TTC549 (cell line): ENCODE data around the gene PDE4B.
"Not testable (repeated sequence)": the region's sequence is repeated elsewhere in the genome, so short reads cannot be mapped to it uniquely, and the experiment has no call there.

Source experiments
- FAIRE-seq: peaks from 2 replicates; lab custom pipeline; 2012; peaks lifted over from hg19 to GRCh38; lab: Jason Lieb, UNC

The PDE4B gene

DNA sequence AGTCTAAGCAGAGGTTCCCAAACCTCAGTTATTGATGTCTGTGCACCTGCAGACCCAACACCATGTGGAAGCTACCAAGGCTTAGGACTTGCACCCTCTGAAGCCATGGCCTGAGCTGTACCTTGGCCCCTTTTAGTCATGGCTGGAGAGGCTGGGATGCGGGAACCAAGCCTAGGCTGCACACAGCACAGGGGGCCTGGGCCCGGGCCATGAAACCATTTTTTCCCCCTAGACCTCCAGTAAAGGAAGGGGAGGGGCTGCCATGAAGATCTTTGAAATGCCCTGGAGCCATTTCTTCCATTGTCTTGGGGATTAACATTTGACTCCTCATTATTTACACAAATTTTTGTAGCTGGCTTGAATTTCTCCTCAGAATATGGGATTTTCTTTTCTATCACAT lies 265.9 kb downstream of the PDE4B start:
- no peak for FAIRE-seq

DNA sequence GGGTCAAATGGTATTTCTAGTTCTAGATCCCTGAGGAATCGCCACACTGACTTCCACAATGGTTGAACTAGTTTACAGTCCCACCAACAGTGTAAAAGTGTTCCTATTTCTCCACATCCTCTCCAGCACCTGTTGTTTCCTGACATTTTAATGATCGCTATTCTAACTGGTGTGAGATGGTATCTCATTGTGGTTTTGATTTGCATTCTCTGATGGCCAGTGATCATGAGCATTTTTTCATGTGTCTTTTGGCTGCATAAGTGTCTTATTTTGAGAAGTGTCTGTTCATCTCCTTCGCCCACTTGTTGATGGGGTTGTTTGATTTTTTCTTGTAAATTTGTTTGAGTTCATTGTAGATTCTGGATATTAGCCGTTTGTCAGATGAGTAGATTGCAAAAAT lies 274.5 kb downstream of the PDE4B start:
- not testable (repeated sequence) for FAIRE-seq

DNA sequence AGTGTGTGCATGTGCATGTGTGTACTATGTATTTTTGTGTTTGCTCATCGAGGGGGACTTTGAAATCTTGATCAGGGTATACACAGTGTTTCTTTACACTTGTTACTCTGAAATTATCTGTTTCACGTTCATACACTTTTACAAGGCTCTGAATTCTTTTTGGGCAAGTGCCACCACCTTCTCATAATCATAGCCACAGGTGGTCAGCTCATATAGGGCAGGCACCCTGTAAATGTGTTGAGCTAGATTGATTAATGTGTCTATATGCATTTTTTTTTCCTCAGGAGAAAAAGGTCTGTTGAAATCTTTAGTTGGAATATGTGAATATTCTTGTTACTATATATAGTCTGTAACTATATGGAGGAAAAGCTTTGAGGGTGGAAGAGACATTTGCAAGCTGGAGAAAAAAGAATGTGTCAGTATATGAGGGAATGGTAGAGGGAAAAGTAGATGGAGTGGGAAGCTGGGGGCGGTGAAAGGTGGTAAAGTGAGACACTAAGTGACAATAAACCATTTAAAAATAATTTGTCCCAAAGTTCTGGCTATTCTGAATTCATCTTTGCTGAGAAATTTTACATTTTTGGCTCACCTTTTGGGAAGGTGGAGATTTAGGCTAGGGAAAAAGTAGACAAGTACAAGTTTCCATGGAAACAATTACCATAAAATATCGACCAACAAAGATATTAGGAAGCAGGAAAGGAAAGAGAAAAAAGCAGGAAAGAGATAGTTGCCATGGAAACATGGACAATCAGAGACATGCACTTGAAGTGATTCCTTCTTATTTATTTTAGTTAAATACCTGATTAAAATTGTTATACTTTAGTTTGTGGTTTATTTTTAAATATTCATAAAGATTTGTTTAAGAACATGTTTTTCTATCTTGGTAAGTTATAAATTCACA lies 277.5 kb downstream of the PDE4B start:
- FAIRE-seq, result no peak

DNA sequence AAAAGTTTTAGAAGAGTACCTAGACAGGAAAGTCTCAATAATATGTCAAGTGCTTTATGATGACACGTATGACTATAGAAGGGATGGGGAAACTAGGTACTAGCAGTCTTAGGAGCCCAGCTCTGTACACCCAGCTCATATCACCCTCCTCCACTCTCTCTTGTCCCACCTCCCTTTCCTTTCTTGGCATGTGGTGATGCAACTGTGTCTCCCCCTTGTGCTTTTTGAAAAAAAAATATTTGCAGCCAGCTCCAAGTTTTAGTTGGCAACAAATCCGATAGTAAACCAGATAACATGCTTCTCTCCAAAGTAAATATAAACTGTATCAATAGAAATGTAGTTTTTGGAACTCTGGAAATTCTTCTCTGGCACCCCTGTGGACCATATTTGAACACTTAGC lies 280.7 kb downstream of the PDE4B start:
- FAIRE-seq, result no peak

DNA sequence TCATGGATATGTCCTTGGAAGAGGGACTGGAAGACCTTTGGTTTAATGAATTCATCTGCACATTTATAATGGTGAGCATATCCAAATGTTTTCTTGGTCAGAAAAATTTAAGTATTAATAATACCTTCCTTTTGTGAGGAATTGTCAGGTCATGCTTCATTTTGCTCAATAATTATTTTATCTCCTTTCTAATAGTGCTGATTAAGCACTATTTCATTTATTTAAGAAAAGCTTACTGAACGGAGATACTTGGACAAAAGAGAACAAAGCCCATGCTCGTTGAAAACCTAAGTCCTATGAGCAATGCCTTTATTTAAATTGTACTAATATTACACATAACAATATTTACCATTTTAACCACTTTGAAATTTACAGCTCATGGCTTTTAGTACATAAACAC lies 281.5 kb downstream of the PDE4B start:
- no peak for FAIRE-seq

DNA sequence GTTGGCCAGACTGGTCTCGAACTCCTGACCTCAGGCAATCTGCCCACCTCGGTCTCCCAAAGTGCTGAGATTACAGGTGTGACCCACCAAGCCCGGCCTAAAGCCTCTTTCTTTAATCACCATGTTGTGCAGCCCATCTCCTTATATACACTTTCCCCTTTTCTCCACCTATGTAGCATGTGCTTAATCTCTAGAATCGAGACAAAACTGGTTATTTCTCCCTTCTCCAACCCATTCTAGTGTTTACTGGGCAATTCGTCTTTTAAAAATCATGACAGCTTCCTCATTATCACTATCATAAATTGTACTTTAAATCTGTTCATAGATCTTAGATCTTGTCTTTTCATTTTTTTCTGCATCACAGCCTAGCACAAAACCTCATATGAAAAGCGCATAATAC lies 285.7 kb downstream of the PDE4B start:
- FAIRE-seq, result no peak

DNA sequence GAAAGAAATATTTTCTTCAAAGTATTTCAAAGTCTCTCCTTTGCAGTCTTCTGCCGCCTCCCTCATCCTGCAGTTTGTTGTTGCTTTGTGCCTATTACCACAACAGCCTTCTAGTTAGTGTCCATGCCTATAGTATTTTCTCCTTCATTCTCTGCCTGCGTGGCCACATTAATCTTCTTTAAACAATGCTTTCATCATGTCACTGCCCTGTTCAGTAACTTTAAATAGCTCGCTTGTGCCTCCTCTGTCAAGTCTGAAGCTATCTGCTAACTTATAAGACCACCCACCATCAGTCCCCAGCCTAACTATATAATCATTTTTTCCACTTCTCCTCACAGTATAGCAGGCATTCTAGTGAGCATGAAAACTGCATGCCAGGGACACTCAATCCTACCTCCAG lies 290.3 kb downstream of the PDE4B start:
- FAIRE-seq, result no peak

DNA sequence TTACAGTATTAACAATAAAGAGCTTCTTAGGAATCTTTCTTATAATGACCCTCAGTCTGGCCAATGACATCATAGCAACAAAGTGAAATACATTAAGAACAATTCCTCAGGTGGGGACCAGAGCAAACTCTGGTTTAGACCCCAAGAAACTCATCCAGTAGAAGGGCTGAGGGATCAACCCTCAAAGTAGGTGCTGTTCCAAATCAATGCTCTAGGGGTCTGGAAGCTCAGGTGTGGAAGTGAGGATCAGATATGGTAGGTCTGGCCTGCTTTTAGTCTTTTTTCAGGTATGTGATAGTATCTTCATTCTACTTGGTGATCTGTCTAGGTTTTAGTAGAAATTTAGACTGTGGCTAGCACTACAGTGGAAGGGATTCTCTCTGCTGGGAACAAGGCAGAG lies 291.7 kb downstream of the PDE4B start:
- no peak for FAIRE-seq

DNA sequence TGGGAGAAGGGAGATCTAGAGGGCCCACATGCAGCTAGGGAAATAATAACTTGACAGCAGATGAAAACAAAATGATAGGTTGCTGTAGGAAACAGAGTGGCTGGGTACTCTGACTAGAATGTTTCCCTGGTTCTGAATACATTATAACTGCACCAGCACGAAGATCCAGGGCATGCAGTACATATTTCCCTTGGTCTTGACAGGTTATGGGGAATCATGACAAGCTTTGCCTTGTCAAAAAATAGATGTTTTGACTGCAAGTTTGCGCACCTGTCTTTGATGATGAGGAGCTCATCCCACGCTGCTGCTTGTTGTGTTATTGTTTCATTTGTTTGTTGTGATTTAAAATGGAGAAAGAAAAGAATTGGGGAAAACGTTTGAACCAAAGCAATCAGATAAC lies 292.9 kb downstream of the PDE4B start:
- no peak for FAIRE-seq

DNA sequence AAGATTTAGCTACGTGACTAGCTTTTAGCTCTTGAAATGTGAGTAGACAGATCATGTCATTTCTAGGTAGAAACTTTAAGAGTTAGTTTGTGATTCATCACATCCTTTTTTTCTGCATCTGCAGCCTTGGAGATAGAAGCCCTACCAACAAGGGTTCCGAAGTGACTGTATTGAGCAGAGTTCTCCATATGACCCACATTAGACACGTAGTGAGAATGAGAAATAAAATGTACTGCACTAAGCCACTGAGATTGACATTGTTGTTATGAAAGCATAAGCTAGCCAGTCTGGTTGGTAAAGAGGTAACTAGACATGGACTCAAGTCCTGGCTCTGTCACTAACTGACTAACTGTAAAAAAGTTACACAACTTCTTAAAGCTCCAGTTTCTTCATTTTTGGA lies 296.1 kb downstream of the PDE4B start:
- FAIRE-seq, result no peak

DNA sequence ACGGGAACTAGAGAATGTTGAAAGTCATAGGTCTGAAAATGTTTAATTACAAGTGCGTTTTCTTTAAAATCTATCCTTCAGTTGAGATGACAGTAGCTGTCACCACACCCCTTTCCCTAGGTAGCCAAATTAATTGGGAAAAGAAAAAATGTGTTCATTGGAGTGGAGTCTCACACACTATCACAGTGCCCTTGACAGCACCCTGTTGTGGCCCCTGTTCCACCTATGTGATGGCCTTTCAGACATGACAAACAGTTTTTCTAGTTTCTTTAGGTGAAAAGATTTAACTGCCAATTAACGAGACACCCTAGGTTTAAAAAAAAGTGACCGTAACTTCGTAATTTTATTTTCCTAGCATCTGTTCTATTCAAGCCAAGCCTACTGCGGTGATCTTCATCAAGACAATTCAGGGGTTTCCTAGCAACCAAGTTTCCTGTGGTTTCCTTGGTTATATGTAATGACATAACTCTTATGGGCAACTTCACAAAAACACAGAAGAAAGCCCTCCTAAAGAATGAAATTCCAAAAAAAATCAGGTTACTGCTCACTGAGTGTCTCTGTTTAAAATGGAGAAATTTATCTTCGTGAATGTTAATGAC lies 298.3 kb downstream of the PDE4B start:
- FAIRE-seq, result no peak

DNA sequence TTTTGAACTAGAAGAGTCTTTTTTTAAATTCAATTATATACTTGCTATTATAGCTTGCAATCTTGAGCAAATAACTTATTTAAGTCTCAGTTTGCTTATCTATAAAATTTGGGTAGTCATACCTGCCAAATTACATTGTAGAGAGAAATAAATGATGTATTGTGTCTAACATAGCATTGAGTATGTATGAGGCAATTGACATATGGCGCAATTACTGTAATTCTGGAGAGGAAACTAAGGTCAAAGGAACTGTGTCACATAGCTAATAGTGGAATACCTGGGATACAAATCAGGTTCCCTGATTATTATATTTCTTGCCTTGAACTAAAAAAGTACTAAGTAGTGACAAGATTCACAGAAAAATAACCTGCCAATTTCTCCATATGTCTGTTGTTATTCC lies 302.5 kb downstream of the PDE4B start:
- no peak for FAIRE-seq

DNA sequence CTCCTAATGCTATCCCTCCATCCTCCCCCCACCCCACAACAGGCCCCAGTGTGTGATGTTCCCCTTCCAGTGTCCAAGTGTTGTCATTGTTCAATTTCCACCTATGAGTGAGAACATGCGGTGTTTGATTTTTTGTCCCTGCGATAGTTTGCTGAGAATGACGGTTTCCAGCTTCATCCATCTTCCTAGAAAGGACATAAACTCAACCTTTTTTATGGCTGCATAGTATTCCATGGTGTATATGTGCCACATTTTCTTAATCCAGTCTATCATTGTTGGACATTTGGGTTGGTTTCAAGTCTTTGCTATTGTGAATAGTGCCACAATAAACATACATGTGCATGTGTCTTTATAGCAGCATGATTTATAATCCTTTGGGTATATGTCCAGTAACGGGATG lies 308.3 kb downstream of the PDE4B start:
- not testable (repeated sequence) for FAIRE-seq

DNA sequence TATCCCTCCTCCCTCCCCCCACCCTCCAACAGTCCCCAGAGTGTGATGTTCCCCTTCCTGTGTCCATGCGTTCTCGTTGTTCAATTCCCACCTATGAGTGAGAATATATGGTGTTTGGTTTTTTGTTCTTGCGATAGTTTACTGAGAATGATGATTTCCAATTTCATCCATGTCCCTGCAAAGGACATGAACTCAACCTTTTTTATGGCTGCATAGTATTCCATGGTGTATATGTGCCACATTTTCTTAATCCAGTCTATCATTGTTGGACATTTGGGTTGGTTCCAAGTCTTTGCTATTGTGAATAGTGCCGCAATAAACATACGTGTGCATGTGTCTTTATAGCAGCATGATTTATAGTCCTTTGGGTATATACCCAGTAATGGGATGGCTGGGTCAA lies 311.4 kb downstream of the PDE4B start:
- not testable (repeated sequence) for FAIRE-seq

DNA sequence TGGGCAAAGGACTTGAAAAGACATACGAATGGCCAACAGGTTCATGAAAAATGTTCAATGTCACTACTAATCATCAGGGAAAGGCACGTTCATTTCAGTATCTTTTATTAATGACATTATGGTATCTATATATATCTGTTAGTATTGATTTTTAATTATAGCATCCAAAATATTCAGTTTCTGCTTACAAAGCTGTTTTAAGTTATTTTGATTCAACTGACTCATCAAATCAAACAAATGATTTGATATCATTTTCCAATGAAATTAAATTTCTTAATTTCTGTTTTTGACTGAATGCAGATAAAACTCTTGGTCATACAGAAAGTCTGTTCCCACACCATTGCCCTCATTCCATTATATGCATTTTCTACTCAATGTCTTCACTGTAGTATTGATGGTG lies 315.9 kb downstream of the PDE4B start:
- FAIRE-seq, result no peak

DNA sequence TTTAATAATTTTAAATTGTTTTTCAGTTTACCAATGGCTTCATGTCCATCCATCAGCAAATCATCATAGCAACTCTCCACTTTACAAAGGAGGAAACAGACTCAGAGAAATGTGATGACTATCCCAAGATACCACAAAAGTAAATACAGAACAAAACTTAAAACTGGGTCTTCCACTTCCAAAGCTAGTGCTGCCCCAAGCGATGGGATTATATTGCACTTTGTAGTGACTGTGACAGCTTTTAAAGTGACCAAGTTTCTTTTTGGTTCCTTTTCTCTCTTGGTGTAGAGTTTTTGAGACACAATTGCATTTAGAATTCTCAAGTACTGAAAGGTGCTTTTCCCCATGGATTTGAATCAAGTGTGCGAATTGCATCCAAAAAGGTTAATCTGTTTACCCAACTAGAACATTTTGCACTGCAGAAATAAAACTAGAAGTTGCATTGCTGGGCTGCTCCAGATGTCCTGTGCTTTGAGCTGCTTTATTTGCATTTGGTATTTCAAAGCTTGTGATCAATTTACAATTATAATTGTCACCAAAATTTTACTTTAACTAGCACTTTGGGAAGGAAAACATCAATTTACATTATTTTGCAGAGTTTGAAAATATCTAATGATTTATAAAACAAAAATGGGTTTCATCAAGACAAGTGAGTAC lies 320.2 kb downstream of the PDE4B start:
- no peak for FAIRE-seq

DNA sequence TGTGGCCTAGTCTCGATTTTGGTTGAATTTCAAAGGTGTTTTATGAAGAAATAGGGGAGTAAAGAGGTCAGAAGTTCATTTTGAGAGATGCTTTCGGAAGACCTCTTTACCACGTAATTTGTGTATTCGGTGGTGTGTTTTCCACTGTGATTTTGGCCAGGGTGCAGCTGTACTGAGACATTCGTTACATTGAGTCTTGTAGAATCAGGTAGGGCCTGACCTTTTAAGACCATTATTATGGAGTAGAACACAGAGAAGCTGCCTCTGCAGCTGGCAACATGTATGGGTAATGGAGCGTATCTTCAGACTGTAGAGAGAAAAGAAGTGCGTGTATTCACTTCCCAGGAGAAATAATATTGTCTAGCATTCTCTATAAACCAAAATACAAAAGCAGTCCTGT lies 326.5 kb downstream of the PDE4B start:
- FAIRE-seq, result no peak

DNA sequence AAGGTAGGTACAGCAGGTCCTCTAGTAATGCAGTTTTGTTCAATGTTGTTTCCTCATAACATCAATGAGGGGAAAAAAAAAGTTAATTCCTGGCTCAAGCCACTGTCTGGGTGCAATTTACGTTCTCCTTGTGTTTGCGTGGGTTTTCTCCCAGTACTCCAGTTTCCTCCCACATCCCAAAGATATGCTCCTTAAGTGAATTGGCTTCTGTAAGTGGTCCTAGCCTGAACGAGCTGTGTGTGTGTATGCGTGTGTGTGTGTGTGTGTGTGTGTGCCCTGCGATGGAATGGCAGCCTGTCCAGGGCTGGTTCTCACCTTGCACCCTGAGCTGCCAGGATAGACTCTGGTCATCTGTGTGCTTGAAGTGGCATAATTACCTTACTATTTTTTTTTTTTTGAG lies 332.0 kb downstream of the PDE4B start:
- no peak for FAIRE-seq

DNA sequence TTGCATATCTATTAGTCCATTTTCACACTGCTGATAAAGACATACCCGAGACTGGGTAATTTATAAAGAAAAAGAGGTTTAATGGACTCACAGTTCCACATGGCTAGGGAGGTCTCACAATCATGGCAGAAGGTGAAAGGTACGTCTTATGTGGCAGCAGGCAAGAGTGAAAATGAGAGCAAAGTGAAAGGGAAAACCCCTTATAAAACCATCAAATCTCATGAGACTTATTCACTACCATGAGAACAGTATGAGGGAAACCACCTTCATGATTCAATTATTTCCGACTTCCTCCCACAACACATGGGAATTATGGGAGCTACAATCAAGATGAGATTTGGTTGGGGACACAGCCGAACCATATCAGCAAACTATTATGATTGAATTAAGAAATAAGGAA lies 335.9 kb downstream of the PDE4B start:
- FAIRE-seq, result not testable (repeated sequence)

DNA sequence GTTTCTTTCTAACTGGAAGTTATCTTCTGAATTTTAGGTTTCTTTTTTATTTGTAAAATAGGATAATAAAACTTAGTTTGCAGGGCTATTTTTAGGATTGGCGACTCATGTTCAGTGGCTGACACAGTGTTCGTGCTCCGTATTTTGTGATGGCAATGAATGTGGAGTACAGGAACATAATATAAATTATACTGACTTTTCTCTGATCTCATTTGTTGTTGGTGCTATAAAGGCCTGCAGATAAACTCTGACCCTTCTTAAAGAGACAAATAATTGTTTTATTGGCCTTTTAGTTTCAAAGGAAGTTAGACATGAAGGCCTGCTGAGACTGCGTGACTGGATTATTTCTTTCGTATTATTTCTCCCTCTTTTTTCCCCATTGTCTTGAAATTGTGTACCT lies 339.6 kb downstream of the PDE4B start:
- FAIRE-seq, result no peak

DNA sequence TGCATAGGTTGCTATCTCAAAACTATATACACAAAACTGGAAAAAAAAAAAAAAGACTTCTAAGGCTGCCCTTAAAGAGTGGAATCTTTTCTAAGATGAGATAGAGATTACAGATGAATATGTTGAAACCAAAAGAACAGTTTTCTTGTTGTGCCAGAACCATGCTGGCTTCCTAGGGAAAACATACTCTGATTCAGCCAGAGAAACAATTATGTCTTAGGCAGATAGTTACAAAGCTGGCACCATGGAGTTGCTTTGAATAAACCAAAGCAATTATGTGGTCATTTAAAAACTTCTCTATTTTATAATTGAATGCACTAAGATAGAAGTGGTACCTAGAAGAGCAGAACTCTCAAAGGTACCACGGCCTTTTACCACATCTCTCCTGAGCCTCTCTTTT lies 341.3 kb downstream of the PDE4B start:
- no peak for FAIRE-seq

DNA sequence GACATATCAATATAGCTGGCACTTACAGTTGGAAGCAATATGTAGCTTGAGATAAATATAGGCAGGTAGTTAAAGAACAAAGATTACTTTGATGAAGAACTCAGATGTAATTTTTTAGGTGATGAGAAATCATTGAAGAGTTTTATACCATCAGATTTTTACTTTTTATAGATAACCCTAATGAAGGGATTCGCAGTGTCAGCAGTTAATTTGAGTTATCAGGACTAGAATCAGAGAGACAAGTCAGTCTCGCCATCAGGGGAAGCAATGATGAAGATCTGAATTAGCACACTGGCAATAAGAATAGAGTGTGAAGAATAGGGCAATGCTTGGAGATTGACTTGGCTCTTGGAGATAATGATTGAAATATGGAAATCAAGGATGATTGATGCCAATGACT lies 342.5 kb downstream of the PDE4B start:
- FAIRE-seq, result no peak

DNA sequence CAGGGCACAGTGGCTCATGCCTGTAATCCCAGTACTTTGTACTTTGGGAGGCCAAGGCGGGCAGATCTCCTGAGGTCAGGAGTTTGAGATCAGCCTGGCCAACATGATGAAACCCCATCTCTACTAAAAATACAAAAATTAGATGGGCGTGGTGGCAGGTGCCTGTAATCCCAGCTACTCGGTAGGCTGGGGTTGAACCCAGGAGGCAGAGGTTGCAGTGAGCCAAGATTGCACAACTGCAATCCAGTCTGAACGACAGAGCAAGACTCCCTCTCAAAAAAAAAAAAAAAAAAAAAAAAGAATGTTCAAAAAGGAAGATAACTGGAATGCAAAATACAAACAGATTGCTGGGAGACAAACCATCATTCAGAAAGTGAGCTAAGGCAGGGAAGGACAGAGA lies 343.7 kb downstream of the PDE4B start:
- not testable (repeated sequence) for FAIRE-seq

DNA sequence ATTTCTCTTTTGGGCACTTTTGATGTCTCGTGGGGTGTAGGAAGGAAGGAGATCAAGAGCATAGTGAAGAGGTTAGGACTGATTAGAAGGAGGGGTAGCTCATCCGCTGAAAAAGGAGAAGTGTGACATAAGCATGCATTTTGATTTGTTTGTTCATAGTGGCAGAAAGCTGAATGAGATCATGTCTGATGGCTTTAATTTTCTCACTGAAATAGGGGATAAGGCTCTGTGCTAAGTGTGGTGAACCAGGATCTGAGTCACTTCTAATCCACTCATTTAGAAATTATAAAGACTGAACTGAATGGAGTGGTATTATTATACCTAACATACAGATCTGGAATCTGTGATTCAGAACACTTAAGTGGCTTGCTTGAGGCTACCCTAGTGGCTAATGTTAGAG lies 344.5 kb downstream of the PDE4B start:
- no peak for FAIRE-seq
